CD4-positive, alpha-beta T cell (primary cell): Measurements from ENCODE around the gene ITGA6. TPM values are rescaled to one million over a fixed set of nuclear protein-coding genes. Genes with fewer than 3 reads are reported as not detected.

Experiments
- ATAC-seq: fragments of 200-7000 bp; cut with Tn5 transposase; one replicate; pipeline ENCODE4 v1.10.0; 2022; ENCODE audit warnings: mild to moderate bottlenecking; ENCODE audit not compliant: poor library complexity
- CTCF ChIA-PET: fragments of 350-600 bp; sonication (Branson Sonifier 250); formaldehyde crosslinking; loops from one replicate; lab custom pipeline; 2021; ENCODE audit warnings: antibody characterized with exemption, inconsistent platforms; lab: Charles Lee
- POLR2A ChIA-PET: fragments of 350-600 bp; sonication (Branson Sonifier 250); formaldehyde crosslinking; loops from one replicate; lab custom pipeline; 2021; ENCODE audit warnings: antibody characterized with exemption, inconsistent platforms; lab: Charles Lee
- DNase-seq, 14 experiments: peaks; one replicate each; pipeline ENCODE4 v3.0.0-alpha.2; 2013 to 2020; ENCODE audit warnings: mixed read lengths in 2 of 14
- H3K27ac ChIP-seq, 2 donors: one replicate each; pipeline versions ENCODE4 v1.5.1 to v1.7.0; 2013; ENCODE audit warnings: low read length in 2 of 2, low read depth in 1 of 2, mild to moderate bottlenecking in 1 of 2
- H3K27me3 ChIP-seq, 2 experiments: 1 replicate in 1 of 2; 2 replicates in 1 of 2; pipeline versions ENCODE4 v1.6.1 to v1.7.0; 2013; ENCODE audit warnings: low read length in 2 of 2, control low read depth in 1 of 2, mild to moderate bottlenecking in 1 of 2, moderate library complexity in 1 of 2; ENCODE audit not compliant: insufficient read depth in 2 of 2, control insufficient read depth in 1 of 2
- H3K36me3 ChIP-seq: one replicate; pipeline ENCODE4 v1.6.1; 2013; ENCODE audit warnings: low read length, control low read depth; ENCODE audit not compliant: insufficient read depth
- H3K4me1 ChIP-seq: one replicate; pipeline ENCODE4 v1.6.1; 2013; ENCODE audit warnings: low read length, control low read depth; ENCODE audit not compliant: insufficient read depth
- H3K4me3 ChIP-seq: one replicate; pipeline ENCODE4 v1.5.1; 2013; ENCODE audit warnings: mild to moderate bottlenecking, low read length, moderate library complexity
- H3K9me3 ChIP-seq, 2 experiments: 1 replicate in 1 of 2; 2 replicates in 1 of 2; pipeline versions ENCODE4 v1.6.1 to v1.7.0; 2013; ENCODE audit warnings: low read length in 2 of 2, mild to moderate bottlenecking in 2 of 2, control low read depth in 1 of 2, moderate library complexity in 1 of 2; ENCODE audit not compliant: control insufficient read depth in 1 of 2, insufficient read depth in 1 of 2
- H3K27ac Mint-ChIP-seq: one replicate; pipeline ENCODE4 v1.8.0; 2020; ENCODE audit warnings: mixed read lengths
- H3K27me3 Mint-ChIP-seq: one replicate; pipeline ENCODE4 v1.8.0; 2021; ENCODE audit warnings: mixed read lengths
- H3K36me3 Mint-ChIP-seq: one replicate; pipeline ENCODE4 v1.8.0; 2021; ENCODE audit warnings: low read depth, mixed read lengths
- H3K4me1 Mint-ChIP-seq: one replicate; pipeline ENCODE4 v1.8.0; 2021; ENCODE audit warnings: low read depth, mixed read lengths
- H3K4me3 Mint-ChIP-seq: one replicate; pipeline ENCODE4 v1.8.0; 2020; ENCODE audit warnings: mild to moderate bottlenecking, mixed read lengths
- H3K9me3 Mint-ChIP-seq: one replicate; pipeline ENCODE4 v1.8.0; 2020; ENCODE audit warnings: mixed read lengths
- CTCF ChIP-seq: fragments of 200-600 bp; IDR thresholded peaks from one replicate; pipeline ENCODE4 v1.8.0; 2022; ENCODE audit warnings: antibody characterized with exemption, mild to moderate bottlenecking
- intact Hi-C, 2 experiments: fragments of 100-400 bp; cut with DNase I in 1 of 2; cut with micrococcal nuclease in 1 of 2; formaldehyde crosslinking; loops; one replicate each; pipeline versions ENCODE4 v1.15.1 to v1.9.0; 2023 to 2025; cut with DNase I, micrococcal nuclease
- total RNA-seq, 174 experiments: library from RNA in 2 of 174; stranded (reverse) in 2 of 174; gene quantifications; one replicate each; pipeline ENCODE4 v1.2.3 and lab custom pipeline; 2021 to 2026

Gene ITGA6
- total RNA-seq, 2 experiments from 2014 or later: 53.5 to 58.0 TPM

GRCh38 chr2:172415157-172415864 lies 12.1 kb upstream of the ITGA6 start:
- peaks cover 22% of the 10 kb centered on the region for H3K27me3 Mint-ChIP-seq
- H3K36me3 Mint-ChIP-seq: no peaks in the 10 kb centered on the region
- H3K4me1 Mint-ChIP-seq: no peaks in the 10 kb centered on the region
- Histone ChIP-seq H3K9me3 (no peaks in the 10 kb centered on the region), H3K27ac (no peak overlapping the region), H3K4me1 (no peaks in the 10 kb centered on the region), H3K27me3 (no peaks in the 10 kb centered on the region), H3K4me3 (no peak overlapping the region), H3K36me3 (no peaks in the 10 kb centered on the region)
- intact Hi-C loops: no loop called here
- ChIA-PET POLR2A (interaction anchor here (0.9 to 1.0 kb wide), 2 partner anchors 11 to 19 kb away, joined by 3 read pairs; no protein-coding TSS in a partner anchor), CTCF (interaction anchor here (1.8 kb wide), 1 partner anchor 47 kb away, joined by 5 read pairs; no protein-coding TSS in a partner anchor)
- TF ChIP-seq CTCF: no peak
- ATAC-seq (no peak), DNase-seq (no peak)
- no peak overlapping the region for H3K4me3 Mint-ChIP-seq
- no peaks in the 10 kb centered on the region for H3K9me3 Mint-ChIP-seq
- no peak overlapping the region for H3K27ac Mint-ChIP-seq

GRCh38 chr2:172415865-172416183 lies 11.6 kb upstream of the ITGA6 start:
- no peak for TF ChIP-seq CTCF
- H3K4me3 ChIP-seq: no peak overlapping the region
- H3K36me3 ChIP-seq: no peaks in the 10 kb centered on the region
- H3K4me1 Mint-ChIP-seq: no peaks in the 10 kb centered on the region
- H3K9me3 ChIP-seq: no peaks in the 10 kb centered on the region
- H3K9me3 Mint-ChIP-seq: no peaks in the 10 kb centered on the region
- DNase-seq (no peak), ATAC-seq (no peak)
- no peaks in the 10 kb centered on the region for H3K36me3 Mint-ChIP-seq
- no peak overlapping the region for H3K27ac ChIP-seq
- CTCF ChIA-PET: no interaction called here
- POLR2A ChIA-PET: interaction anchor here (0.9 to 1.0 kb wide), 2 partner anchors 11 to 19 kb away, joined by 3 read pairs; no protein-coding TSS in a partner anchor
- H3K4me1 ChIP-seq: no peaks in the 10 kb centered on the region
- no peaks in the 10 kb centered on the region for H3K27me3 ChIP-seq
- H3K27me3 Mint-ChIP-seq: peaks cover 22% of the 10 kb centered on the region
- H3K27ac Mint-ChIP-seq: no peak overlapping the region
- H3K4me3 Mint-ChIP-seq: no peak overlapping the region
- intact Hi-C loops: no loop called here

- no peak overlapping the region for H3K4me3 Mint-ChIP-seq
- DNase-seq: peak in 1 of 14 experiments; percentile 30
- no peak for ATAC-seq
- no peaks in the 10 kb centered on the region for H3K36me3 ChIP-seq
- no peak overlapping the region for H3K27ac ChIP-seq
- ChIA-PET POLR2A (interaction anchor here (0.9 to 1.0 kb wide), 2 partner anchors 10 to 18 kb away, joined by 3 read pairs; no protein-coding TSS in a partner anchor), CTCF (no interaction called here)
- no peak overlapping the region for H3K4me3 ChIP-seq
- H3K9me3 Mint-ChIP-seq: no peaks in the 10 kb centered on the region
- H3K27me3 Mint-ChIP-seq: peaks cover 18% of the 10 kb centered on the region
- no peak for TF ChIP-seq CTCF
- H3K36me3 Mint-ChIP-seq: no peaks in the 10 kb centered on the region
- H3K27me3 ChIP-seq: no peaks in the 10 kb centered on the region
- H3K27ac Mint-ChIP-seq: no peak overlapping the region
- H3K4me1 Mint-ChIP-seq: no peaks in the 10 kb centered on the region
- no peaks in the 10 kb centered on the region for H3K4me1 ChIP-seq
- intact Hi-C loops: no loop called here
- no peaks in the 10 kb centered on the region for H3K9me3 ChIP-seq
These were observed 10.8 kb upstream of the ITGA6 start for GRCh38 chr2:172416447-172417058.
